GM19438 (cell line): Measurements from ENCODE around the gene MACROD2.

Experiments used
- ATAC-seq: cut with Tn5 transposase; IDR thresholded peaks from one replicate; pipeline ENCODE4 v1.9.1; 2021; ENCODE audit warnings: low read depth; ENCODE audit not compliant: unreplicated experiment

Gene MACROD2

DNA sequence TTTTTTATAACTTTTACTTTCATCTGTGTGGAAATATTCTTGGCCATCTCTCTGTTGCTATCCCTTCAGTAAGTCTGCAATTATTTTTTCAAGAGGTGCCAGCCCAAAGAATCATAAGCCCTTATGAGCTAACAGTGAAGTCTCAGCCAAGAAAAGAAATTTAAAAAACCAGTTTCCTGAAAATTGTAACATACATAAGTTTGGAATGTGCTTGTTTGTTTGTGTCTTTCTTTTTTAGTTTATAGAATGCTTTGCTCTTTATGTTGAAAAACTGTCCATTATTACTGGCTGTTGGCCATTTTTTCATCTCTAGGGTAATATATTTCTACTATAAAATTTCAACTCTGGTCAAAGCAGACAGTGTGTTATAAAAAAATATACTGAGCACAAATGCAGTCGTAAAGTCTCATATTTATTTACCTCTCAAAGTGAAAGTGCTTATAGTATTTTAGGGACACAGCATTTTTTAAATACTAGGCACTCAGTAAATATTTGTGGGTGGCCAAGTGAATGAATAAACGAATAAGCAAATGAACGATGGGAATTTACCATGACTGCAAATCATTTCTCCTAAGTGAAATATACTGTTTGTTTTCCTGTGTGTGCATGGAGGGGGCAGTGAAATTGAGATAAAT is 1918.2 kb downstream of the MACROD2 start:
- no peak for ATAC-seq

GRCh38 chr20:15916623-15917022 is 1921.3 kb downstream of the MACROD2 start:
- no peak for ATAC-seq

- ATAC-seq: no peak
These were observed 1922.0 kb downstream of the MACROD2 start for GRCh38 chr20:15917283-15917682.

DNA sequence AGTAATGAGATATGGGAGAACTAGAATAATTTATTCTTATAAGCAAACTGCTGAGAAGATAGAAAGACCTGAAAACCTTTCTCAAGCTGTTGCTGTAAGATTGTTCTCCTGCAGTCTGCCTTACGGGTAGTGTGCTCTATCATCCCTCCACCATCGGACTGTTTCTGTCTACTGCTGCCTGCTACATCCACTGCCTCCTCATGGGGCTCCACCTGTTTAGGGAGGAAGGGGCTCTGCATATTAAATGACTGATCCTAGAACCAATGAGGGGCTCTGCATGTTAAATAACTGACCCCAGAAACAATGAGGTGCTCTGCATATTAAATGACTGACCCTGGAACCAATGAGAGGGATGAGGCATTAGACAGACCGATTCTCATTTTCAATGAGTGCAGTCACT is 1923.3 kb downstream of the MACROD2 start:
- no peak for ATAC-seq

- ATAC-seq: no peak
These were observed 1923.8 kb downstream of the MACROD2 start for GRCh38 chr20:15919118-15919517.

DNA sequence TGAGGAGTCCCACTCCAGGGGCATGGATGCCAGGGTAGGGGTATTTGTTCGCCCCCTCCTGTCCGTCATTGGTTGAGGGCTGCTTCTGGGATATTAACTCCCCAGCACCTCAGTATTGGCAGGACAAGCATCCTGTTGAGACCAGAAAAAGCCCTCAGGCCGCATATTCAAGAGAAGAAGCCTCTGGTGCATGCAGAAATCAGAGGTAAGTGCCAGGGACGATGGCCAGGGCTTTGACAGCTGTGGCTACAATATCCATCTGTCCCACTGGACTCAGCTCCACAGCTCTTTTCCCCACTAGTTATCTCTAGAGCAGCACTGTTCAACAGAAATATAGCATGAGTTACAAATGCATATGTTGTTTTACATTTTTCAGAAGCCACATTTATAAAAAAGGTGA is 1926.6 kb downstream of the MACROD2 start:
- no peak for ATAC-seq

DNA sequence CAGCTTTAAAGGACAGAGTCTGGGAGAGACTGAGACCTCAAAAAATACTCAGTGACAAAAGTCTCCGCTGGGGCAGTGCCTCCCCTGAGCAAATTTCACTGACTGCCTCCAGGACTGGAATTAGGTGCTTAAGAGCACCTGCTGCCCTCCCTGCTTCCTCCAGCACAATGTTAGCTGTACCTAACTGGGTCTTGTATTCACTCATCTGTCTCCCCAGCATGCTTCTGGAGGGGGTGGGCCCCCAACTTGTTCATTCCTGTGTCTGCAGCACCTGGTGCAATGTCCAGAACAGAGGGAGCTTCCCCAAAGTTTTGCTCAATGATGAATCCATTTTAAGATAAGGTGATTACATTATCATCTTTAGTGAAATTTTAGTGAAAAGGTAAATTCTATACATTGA is 1927.2 kb downstream of the MACROD2 start:
- ATAC-seq: peak; percentile 21

GRCh38 chr20:15923030-15923776 is 1927.9 kb downstream of the MACROD2 start:
- ATAC-seq: peak; percentile 61

DNA sequence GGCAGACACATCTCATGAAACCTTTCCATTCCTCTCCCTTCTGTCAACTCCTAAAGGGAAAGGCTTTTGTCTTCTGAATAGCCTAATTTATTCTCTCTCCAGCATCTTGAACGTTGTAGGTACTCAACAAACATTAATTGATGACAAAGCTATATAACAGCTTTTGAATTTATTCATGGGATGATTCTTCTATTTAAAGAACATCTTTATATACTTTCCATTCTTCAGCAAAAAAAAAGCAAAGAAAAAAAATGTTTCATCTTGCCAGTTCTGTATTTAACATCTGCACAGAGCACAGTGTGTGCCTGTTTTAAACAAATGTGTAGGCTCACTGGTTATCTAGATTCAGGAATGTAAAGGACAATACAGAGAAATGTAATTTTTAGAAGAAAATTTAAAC is 1929.2 kb downstream of the MACROD2 start:
- ATAC-seq: no peak

- no peak for ATAC-seq
These were observed 1930.1 kb downstream of the MACROD2 start for GRCh38 chr20:15925376-15925775.

- ATAC-seq: no peak
These were observed 1932.8 kb downstream of the MACROD2 start for GRCh38 chr20:15927893-15928650.

GRCh38 chr20:15928946-15929345 is 1933.6 kb downstream of the MACROD2 start:
- ATAC-seq: no peak

DNA sequence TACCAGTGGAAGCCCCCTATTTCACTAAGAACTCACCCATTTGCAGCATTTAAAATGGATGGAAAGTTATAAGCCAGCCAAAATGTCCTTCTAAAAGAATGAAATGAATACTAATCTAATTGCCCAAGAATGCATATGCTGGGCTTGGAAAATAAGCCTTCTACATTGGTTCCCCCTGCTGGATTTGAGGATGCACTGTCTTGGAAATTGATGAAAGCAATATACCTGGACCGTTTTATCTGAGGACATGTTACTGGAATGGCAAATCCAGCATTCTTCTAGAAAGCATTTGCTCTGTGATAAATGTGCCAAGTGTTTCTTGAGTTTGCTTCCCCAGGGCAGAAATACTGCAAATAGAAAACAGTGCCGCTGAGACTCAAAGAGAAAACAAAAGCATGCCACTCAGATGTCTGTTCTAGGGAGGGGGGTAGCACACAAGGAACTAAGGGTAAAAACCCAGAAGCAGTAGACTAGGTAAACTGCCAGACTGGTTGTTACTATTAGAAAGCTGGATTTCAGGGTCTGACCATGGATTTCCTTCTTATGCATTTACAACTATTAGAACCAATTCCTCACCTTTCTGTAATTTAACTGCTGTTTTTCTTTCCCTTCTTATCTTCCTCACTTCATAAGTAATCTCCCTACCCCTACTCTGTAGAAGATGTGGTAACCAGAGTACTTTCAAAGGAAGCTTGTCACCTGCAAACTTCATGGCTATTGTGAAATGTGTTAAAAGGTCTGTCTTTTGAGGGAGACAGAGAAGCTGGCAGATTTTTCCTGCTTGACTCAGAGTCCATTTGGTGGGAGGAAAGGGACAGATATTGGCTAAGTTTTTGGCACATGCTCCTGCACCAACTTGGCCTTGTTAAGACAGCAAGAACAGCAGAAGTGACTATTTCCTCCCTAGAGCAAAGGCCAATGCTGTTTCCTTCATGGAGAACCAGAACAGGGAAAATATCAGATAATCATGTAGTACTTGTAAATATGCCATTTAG is 1935.3 kb downstream of the MACROD2 start:
- no peak for ATAC-seq

DNA sequence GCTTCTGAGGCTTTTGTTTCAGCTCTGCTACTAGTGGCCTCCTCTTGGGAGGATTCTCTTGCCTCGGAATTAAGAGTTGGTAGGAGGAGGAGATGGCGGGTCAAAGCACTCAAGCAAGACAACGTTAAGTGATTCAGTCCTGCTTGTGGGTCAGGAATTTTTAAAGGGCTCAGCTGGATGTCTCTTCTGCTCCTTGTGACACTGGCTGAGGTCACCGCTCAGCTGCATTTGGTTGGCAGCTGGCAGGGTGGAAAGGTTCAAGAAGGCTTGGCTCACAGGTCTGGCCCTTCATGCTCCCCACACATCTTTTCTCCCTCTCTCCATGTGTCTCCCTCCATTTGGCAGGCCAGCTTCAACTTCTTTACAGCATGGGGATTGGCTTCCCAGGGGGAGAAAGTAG is 1936.6 kb downstream of the MACROD2 start:
- no peak for ATAC-seq

DNA sequence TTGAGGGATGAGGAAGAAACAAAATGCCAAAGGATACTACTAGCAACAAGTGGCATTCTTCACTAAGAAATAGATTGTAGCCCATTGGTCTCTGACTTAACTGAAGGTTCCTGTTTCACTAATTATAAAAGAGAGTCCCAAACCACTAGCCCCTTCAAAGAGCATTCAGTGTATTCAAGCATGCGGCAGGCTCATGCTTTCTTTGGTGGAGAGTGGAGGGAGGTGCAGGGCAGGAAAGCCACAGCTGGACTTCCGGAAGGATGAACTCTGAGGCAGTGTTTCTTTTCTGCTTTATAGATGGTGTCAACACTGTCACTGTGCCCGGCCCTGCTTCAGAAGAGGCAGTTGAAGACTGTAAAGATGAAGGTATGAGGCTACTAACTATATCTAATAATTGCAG is 1941.9 kb downstream of the MACROD2 start:
- peak; percentile 92 for ATAC-seq

DNA sequence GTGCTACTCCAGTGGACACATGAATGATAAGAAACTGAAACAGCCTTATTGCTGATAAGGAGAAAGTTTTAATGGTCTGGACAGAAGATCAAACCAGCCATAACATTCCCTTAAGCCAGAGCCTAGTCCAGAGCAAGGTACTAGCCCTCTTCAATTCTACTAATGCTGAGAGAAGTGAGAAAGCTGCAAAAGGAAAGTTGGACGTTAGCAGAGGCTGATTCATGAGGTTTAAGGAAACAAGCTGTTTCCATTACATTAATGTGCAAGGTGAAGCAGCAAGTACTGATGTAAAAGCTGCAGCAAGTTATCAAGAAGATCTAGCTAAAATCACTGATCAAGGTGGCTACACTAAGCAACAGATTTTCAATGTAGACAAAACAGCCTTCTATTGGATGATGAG is 1943.5 kb downstream of the MACROD2 start:
- ATAC-seq: no peak

DNA sequence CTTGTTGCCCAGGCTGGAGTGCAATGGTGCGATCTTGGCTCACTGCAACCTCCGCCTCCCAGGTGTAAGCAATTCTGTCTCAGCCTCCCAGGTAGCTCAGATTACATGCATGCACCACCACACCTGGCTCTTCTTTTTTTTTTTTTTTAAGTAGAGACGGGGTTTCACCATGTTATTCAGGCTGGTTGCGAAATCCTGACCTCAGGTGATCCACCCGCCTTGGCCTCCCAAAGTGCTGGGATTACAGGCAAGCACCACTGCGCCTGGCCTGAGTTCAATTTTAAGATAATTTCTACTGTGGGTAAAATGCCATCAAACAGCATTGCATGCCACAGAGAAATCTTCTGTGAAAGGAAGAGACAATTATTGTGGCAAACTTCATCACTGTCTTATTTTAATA is 1944.8 kb downstream of the MACROD2 start:
- ATAC-seq: no peak

DNA sequence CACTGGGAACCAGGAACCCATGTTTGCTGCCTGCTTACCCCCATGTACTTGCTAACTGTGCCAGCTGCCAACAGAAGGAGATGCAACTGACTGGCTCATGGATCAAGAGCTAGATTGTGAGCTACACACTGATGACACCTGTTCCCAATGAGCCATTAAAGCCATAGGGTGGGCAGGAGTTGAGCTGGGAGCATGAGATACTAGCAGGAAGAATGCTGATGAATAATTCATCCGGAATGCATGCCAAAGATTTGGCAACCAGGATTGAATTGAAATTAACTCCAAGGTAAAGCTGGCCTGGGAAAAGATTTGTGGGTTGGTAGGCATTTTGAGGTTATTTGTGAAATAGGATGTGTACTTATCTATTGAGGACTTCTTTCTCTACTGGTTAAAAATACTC is 1946.8 kb downstream of the MACROD2 start:
- no peak for ATAC-seq

GRCh38 chr20:15945289-15945688 is 1950.0 kb downstream of the MACROD2 start:
- ATAC-seq: no peak

- ATAC-seq: no peak
These were observed 1954.1 kb downstream of the MACROD2 start for GRCh38 chr20:15949391-15949790.
